CD8-positive, alpha-beta memory T cell (primary cell): ENCODE data around the gene C7. TPM values are rescaled to one million over a fixed set of nuclear protein-coding genes. Genes with fewer than 3 reads are reported as not detected.
A peak's percentile ranks its signal among the peaks of the same experiment; 100 is the strongest.
"Not testable (repeated sequence)": the region's sequence is repeated elsewhere in the genome, so short reads cannot be mapped to it uniquely, and the experiment has no call there.

Experiments
- CTCF ChIA-PET: fragments of 350-600 bp; sonication (Branson Sonifier 250); formaldehyde crosslinking; loops from one replicate; lab custom pipeline; 2021; ENCODE audit warnings: antibody characterized with exemption; lab: Charles Lee
- POLR2A ChIA-PET: fragments of 350-600 bp; sonication (Branson Sonifier 250); formaldehyde crosslinking; loops from one replicate; lab custom pipeline; 2021; ENCODE audit warnings: antibody characterized with exemption; lab: Charles Lee
- DNase-seq, 5 donors: peaks; one replicate each; pipeline versions ENCODE4 v3.0.0 to v3.0.0-alpha.2; 2020 to 2022; ENCODE audit warnings: mixed read lengths in 1 of 5
- H3K27ac ChIP-seq: one replicate; pipeline ENCODE4 v1.7.0; 2013; ENCODE audit warnings: low read depth, mild to moderate bottlenecking, low read length, moderate library complexity
- H3K27me3 ChIP-seq: 2 replicates; pipeline ENCODE4 v1.7.0; 2013; ENCODE audit warnings: low read length, mild to moderate bottlenecking; ENCODE audit not compliant: insufficient read depth, poor library complexity, severe bottlenecking
- H3K36me3 ChIP-seq: 2 replicates; pipeline ENCODE4 v1.7.0; 2013; ENCODE audit warnings: mild to moderate bottlenecking, low read length, moderate library complexity; ENCODE audit not compliant: insufficient read depth
- H3K4me1 ChIP-seq: 2 replicates; pipeline ENCODE4 v1.7.0; 2013; ENCODE audit warnings: mild to moderate bottlenecking, low read length, moderate library complexity; ENCODE audit not compliant: insufficient read depth
- H3K4me3 ChIP-seq: 2 replicates; pipeline ENCODE4 v1.7.0; 2013; ENCODE audit warnings: mild to moderate bottlenecking, low read length
- H3K9me3 ChIP-seq: 2 replicates; pipeline ENCODE4 v1.7.0; 2013; ENCODE audit warnings: mild to moderate bottlenecking, low read length
- H3K27ac Mint-ChIP-seq, 8 donors: one replicate each; pipeline ENCODE4 v1.8.0; 2020 to 2021; ENCODE audit warnings: mixed read lengths in 8 of 8, mild to moderate bottlenecking in 6 of 8, inconsistent platforms in 3 of 8, moderate library complexity in 3 of 8
- H3K27me3 Mint-ChIP-seq, 2 donors: one replicate each; pipeline ENCODE4 v1.8.0; 2020 to 2021; ENCODE audit warnings: mixed read lengths in 2 of 2, mild to moderate bottlenecking in 1 of 2, moderate library complexity in 1 of 2
- H3K36me3 Mint-ChIP-seq, 3 donors: one replicate each; pipeline ENCODE4 v1.8.0; 2020 to 2021; ENCODE audit warnings: mixed read lengths in 3 of 3, inconsistent platforms in 1 of 3, mild to moderate bottlenecking in 1 of 3
- H3K4me1 Mint-ChIP-seq, 3 donors: one replicate each; pipeline ENCODE4 v1.8.0; 2020 to 2021; ENCODE audit warnings: mixed read lengths in 3 of 3, inconsistent platforms in 1 of 3, mild to moderate bottlenecking in 1 of 3
- H3K4me3 Mint-ChIP-seq, 7 donors: one replicate each; pipeline ENCODE4 v1.8.0; 2020 to 2021; ENCODE audit warnings: mixed read lengths in 7 of 7, mild to moderate bottlenecking in 6 of 7, moderate library complexity in 4 of 7, inconsistent platforms in 2 of 7
- H3K9me3 Mint-ChIP-seq, 5 donors: one replicate each; pipeline ENCODE4 v1.8.0; 2020 to 2022; ENCODE audit warnings: mixed read lengths in 5 of 5, mild to moderate bottlenecking in 3 of 5, moderate library complexity in 2 of 5, inconsistent platforms in 1 of 5
- polyA plus RNA-seq: library from polyadenylated mRNA; unstranded; fragments of 300-500 nt; fragmentation: Illumina TruSeq; gene quantifications from one replicate; pipeline ENCODE4 v1.2.3, GENCODE V29; 2021
- total RNA-seq, 2 experiments: library from RNA; stranded (reverse); gene quantifications; one replicate each; pipeline ENCODE4 v1.2.3, GENCODE V29; 2021

Gene C7
- total and polyA plus RNA-seq, 3 experiments from 2014 or later, result not detected

DNA sequence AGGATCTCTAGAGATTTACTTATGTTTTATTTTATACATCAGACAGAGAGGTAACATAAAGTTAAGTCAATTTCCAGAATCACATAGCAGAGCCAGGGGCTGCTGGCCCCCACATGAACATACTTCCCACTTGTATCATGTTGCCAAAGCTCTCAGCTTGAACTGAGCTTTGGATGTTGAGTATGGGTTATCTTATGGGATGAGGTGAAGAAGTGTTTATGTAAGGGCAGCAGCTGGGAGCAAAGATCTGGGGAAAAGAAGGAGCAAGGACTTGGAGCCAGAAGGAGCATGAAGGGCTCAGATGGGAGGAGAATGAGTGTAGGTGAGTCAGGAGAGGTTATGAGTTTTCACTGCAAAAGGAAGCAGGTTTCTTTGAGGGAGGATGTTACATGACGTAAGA is 89.8 kb downstream of the C7 start:
- CTCF ChIA-PET, result no interaction called here
- H3K4me1 Mint-ChIP-seq, result peaks cover 0 to 3% (median 0%) of the 10 kb centered on the region in 3 donors
- no peaks in the 10 kb centered on the region for H3K4me1 ChIP-seq
- H3K27ac ChIP-seq, result no peak overlapping the region
- DNase-seq, result no peak
- H3K36me3 Mint-ChIP-seq, result no peaks in the 10 kb centered on the region
- no peaks in the 10 kb centered on the region for H3K9me3 Mint-ChIP-seq
- no peaks in the 10 kb centered on the region for H3K9me3 ChIP-seq
- H3K4me3 ChIP-seq, result no peak overlapping the region
- H3K4me3 Mint-ChIP-seq, result no peak overlapping the region
- POLR2A ChIA-PET, result no interaction called here
- H3K27ac Mint-ChIP-seq, result peak overlapping the region in 2 of 8 donors; percentile 12 to 85
- H3K27me3 ChIP-seq, result no peaks in the 10 kb centered on the region
- no peaks in the 10 kb centered on the region for H3K36me3 ChIP-seq
- H3K27me3 Mint-ChIP-seq, result peaks cover under 1 to 1% of the 10 kb centered on the region in 2 donors

- Histone ChIP-seq H3K4me3 (no peak overlapping the region), H3K27ac (no peak overlapping the region), H3K27me3 (no peaks in the 10 kb centered on the region), H3K36me3 (no peaks in the 10 kb centered on the region), H3K4me1 (no peaks in the 10 kb centered on the region), H3K9me3 (no peaks in the 10 kb centered on the region)
- H3K4me3 Mint-ChIP-seq, result no peak overlapping the region
- peaks cover 0 to 4% of the 10 kb centered on the region in 2 donors for H3K27me3 Mint-ChIP-seq
- ChIA-PET CTCF (no interaction called here), POLR2A (no interaction called here)
- no peaks in the 10 kb centered on the region for H3K36me3 Mint-ChIP-seq
- H3K27ac Mint-ChIP-seq, result no peak overlapping the region
- H3K9me3 Mint-ChIP-seq, result no peaks in the 10 kb centered on the region
- no peak for DNase-seq
- peaks cover 0 to 3% (median 0%) of the 10 kb centered on the region in 3 donors for H3K4me1 Mint-ChIP-seq
Observed at GRCh38 chr5:40999966-41000365, 90.7 kb downstream of the C7 start.

GRCh38 chr5:41003670-41004376 is 94.5 kb downstream of the C7 start:
- H3K4me1 ChIP-seq, result no peaks in the 10 kb centered on the region
- no peak for DNase-seq
- POLR2A ChIA-PET, result no interaction called here
- H3K27me3 Mint-ChIP-seq, result peaks cover 0 to 4% of the 10 kb centered on the region in 2 donors
- CTCF ChIA-PET, result no interaction called here
- H3K4me3 ChIP-seq, result no peak overlapping the region
- peak overlapping the region in 1 of 8 donors; percentile 80 for H3K27ac Mint-ChIP-seq
- H3K27ac ChIP-seq, result no peak overlapping the region
- H3K4me3 Mint-ChIP-seq, result no peak overlapping the region
- no peaks in the 10 kb centered on the region for H3K36me3 Mint-ChIP-seq
- peaks cover 0 to 3% (median 0%) of the 10 kb centered on the region in 3 donors for H3K4me1 Mint-ChIP-seq
- no peaks in the 10 kb centered on the region for H3K9me3 ChIP-seq
- H3K27me3 ChIP-seq, result no peaks in the 10 kb centered on the region
- no peaks in the 10 kb centered on the region for H3K36me3 ChIP-seq
- peaks cover 0 to 2% (median 0%) of the 10 kb centered on the region in 5 donors for H3K9me3 Mint-ChIP-seq

GRCh38 chr5:41004931-41005330 is 95.6 kb downstream of the C7 start:
- Histone ChIP-seq H3K27me3 (no peaks in the 10 kb centered on the region), H3K4me3 (no peak overlapping the region), H3K4me1 (no peaks in the 10 kb centered on the region), H3K27ac (no peak overlapping the region), H3K36me3 (no peaks in the 10 kb centered on the region), H3K9me3 (no peaks in the 10 kb centered on the region)
- ChIA-PET POLR2A (no interaction called here), CTCF (no interaction called here)
- H3K4me3 Mint-ChIP-seq, result no peak overlapping the region
- H3K27ac Mint-ChIP-seq, result no peak overlapping the region
- DNase-seq, result no peak
- H3K36me3 Mint-ChIP-seq, result no peaks in the 10 kb centered on the region
- H3K27me3 Mint-ChIP-seq, result peaks cover 0 to 4% of the 10 kb centered on the region in 2 donors
- peaks cover 0 to 3% (median 0%) of the 10 kb centered on the region in 3 donors for H3K4me1 Mint-ChIP-seq
- H3K9me3 Mint-ChIP-seq, result peaks cover 0 to 2% (median 0%) of the 10 kb centered on the region in 5 donors

DNA sequence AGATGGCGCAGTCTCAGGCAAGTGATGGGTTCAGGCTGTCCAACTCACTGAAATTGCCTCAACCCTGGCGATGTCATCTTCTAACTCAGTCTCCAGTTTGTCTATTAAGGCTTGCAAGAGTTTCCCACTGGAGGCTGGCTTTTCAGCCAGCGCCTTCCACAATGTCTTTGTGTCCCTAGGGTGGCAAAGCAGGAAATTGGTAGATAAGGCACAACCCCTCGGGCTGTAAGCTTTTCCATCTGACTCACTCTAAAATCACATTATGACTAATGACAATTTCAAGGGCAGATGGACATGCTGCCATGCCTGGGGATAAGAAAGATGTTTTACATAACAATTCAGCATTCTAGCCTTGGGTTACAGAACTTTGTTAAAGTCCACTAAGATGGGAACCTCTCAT is 99.9 kb downstream of the C7 start:
- Histone ChIP-seq H3K9me3 (no peaks in the 10 kb centered on the region), H3K27ac (no peak overlapping the region), H3K36me3 (no peaks in the 10 kb centered on the region), H3K4me1 (no peaks in the 10 kb centered on the region), H3K27me3 (no peaks in the 10 kb centered on the region), H3K4me3 (no peak overlapping the region)
- Mint-ChIP-seq H3K4me1 (no peaks in the 10 kb centered on the region), H3K27me3 (peaks cover 0 to 3% of the 10 kb centered on the region in 2 donors), H3K4me3 (no peak overlapping the region), H3K9me3 (peaks cover 0 to 2% (median 0%) of the 10 kb centered on the region in 5 donors), H3K36me3 (no peaks in the 10 kb centered on the region), H3K27ac (no peak overlapping the region)
- ChIA-PET CTCF (no interaction called here), POLR2A (no interaction called here)
- no peak for DNase-seq

GRCh38 chr5:41010572-41010971 is 101.3 kb downstream of the C7 start:
- Mint-ChIP-seq H3K9me3 (peaks cover 0 to 2% (median 0%) of the 10 kb centered on the region in 5 donors), H3K4me3 (no peak overlapping the region), H3K4me1 (no peaks in the 10 kb centered on the region), H3K27ac (no peak overlapping the region), H3K36me3 (no peaks in the 10 kb centered on the region), H3K27me3 (no peaks in the 10 kb centered on the region)
- Histone ChIP-seq H3K27ac (no peak overlapping the region), H3K36me3 (no peaks in the 10 kb centered on the region), H3K27me3 (no peaks in the 10 kb centered on the region), H3K4me3 (no peak overlapping the region), H3K9me3 (no peaks in the 10 kb centered on the region), H3K4me1 (no peaks in the 10 kb centered on the region)
- POLR2A ChIA-PET, result no interaction called here
- DNase-seq, result no peak
- CTCF ChIA-PET, result no interaction called here

DNA sequence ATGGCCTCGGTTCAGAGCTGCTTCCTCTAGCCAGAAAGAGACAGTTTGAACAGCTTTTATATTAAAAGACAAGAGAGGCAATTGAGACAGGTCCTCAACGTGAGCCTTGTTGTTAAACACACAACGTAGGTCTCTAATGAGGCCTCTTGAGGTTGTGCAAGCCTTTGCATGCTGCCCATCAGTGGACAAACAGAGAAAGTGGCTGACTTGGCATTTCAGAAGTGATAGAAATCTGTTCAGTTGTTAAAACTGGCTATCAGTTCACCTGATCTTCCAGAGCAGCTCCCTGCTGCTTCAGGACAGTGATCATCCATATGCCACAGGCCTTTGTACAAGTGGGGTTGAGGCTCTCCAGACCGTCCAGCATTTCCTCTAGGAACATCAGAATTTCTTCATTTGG is 103.0 kb downstream of the C7 start:
- H3K27ac ChIP-seq, result no peak overlapping the region
- CTCF ChIA-PET, result no interaction called here
- no peaks in the 10 kb centered on the region for H3K4me1 ChIP-seq
- Mint-ChIP-seq H3K4me1 (no peaks in the 10 kb centered on the region), H3K36me3 (no peaks in the 10 kb centered on the region), H3K4me3 (no peak overlapping the region), H3K27ac (no peak overlapping the region), H3K9me3 (peaks cover 0 to 2% (median 0%) of the 10 kb centered on the region in 5 donors), H3K27me3 (peaks cover 0 to 4% of the 10 kb centered on the region in 2 donors)
- no peaks in the 10 kb centered on the region for H3K36me3 ChIP-seq
- no peaks in the 10 kb centered on the region for H3K9me3 ChIP-seq
- no peaks in the 10 kb centered on the region for H3K27me3 ChIP-seq
- no peak for DNase-seq
- POLR2A ChIA-PET, result no interaction called here
- H3K4me3 ChIP-seq, result no peak overlapping the region

DNA sequence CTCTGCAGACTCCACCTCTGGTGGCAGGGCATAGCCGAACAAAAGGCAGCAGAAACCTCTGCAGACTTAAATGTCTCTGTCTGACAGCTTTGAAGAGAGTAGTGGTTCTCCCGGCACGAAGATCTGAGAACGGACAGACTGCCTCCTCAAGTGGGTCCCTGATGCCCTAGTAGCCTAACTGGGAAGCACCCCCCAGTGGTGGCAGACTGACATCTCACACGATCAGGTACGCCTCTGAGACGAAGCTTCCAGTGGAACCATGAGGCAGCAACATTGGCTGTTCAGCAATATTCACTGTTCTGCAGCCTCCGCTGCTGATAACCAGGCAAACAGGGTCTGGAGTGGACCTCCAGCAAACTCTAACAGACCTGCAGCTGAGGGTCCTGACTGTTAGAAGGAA is 113.3 kb downstream of the C7 start:
- H3K27ac ChIP-seq, H3K4me1 ChIP-seq, H3K9me3 ChIP-seq, CTCF ChIA-PET, H3K27ac Mint-ChIP-seq, H3K4me1 Mint-ChIP-seq, H3K4me3 ChIP-seq, H3K27me3 ChIP-seq, DNase-seq, H3K4me3 Mint-ChIP-seq, H3K36me3 Mint-ChIP-seq, H3K36me3 ChIP-seq, POLR2A ChIA-PET: not testable (repeated sequence)
- peaks cover 0 to 14% (median 8%) of the 10 kb centered on the region in 5 donors for H3K9me3 Mint-ChIP-seq
- peaks cover 2 to 17% of the 10 kb centered on the region in 2 donors for H3K27me3 Mint-ChIP-seq
